Activated CD4-positive, alpha-beta T cell treated with anti-CD3 and anti-CD28 coated beads, Interleukin-2, amount 50 U/mL, for 24 hours (primary cell): ENCODE measurements around the gene VDAC2.
"Not testable (repeated sequence)": the region's sequence is repeated elsewhere in the genome, so short reads cannot be mapped to it uniquely, and the experiment has no call there.

ENCODE experiments used
- DNase-seq, 2 donors: peaks; one replicate each; pipeline ENCODE4 v3.0.0-alpha.2; 2020; ENCODE audit warnings: low read depth in 1 of 2, low spot score in 1 of 2

VDAC2 gene

GRCh38 chr10:75197906-75198305 is 12.7 kb upstream of the VDAC2 start:
- no peak for DNase-seq

- not testable (repeated sequence) for DNase-seq
These were observed 10.6 kb upstream of the VDAC2 start for GRCh38 chr10:75199949-75200348.

GRCh38 chr10:75201793-75202307 is 8.7 kb upstream of the VDAC2 start:
- DNase-seq, result no peak

GRCh38 chr10:75202321-75203045 is 8.1 kb upstream of the VDAC2 start:
- no peak for DNase-seq

GRCh38 chr10:75203046-75203620 is 7.5 kb upstream of the VDAC2 start:
- DNase-seq, result not testable (repeated sequence)

- no peak for DNase-seq
These were observed 6.9 kb upstream of the VDAC2 start for GRCh38 chr10:75203724-75204123.

- DNase-seq, result no peak
These were observed 4.7 kb upstream of the VDAC2 start for GRCh38 chr10:75205908-75206307.

- not testable (repeated sequence) for DNase-seq
These were observed 4.0 kb upstream of the VDAC2 start for GRCh38 chr10:75206638-75207037.

GRCh38 chr10:75207079-75207856 is 3.3 kb upstream of the VDAC2 start:
- DNase-seq, result no peak

GRCh38 chr10:75207857-75208144 is 2.8 kb upstream of the VDAC2 start:
- DNase-seq, result no peak

- no peak for DNase-seq
These were observed 2.4 kb upstream of the VDAC2 start for GRCh38 chr10:75208181-75208580.

- no peak for DNase-seq
These were observed 1.3 kb upstream of the VDAC2 start for GRCh38 chr10:75209086-75209920.

GRCh38 chr10:75209921-75210281 is 695 bp upstream of the VDAC2 start:
- peak; percentile 44 to 63 for DNase-seq

- DNase-seq, result peak in 1 of 2 donors; percentile 29
These were observed 553 bp downstream of the VDAC2 start for GRCh38 chr10:75211007-75211691.

GRCh38 chr10:75212343-75212742 is 1.7 kb downstream of the VDAC2 start:
- no peak for DNase-seq

GRCh38 chr10:75220274-75220673 is 9.7 kb downstream of the VDAC2 start:
- no peak for DNase-seq

- DNase-seq, result not testable (repeated sequence)
These were observed 10.9 kb downstream of the VDAC2 start for GRCh38 chr10:75221492-75221891.

- no peak for DNase-seq
These were observed 12.9 kb downstream of the VDAC2 start for GRCh38 chr10:75223507-75223906.

- DNase-seq, result no peak
These were observed 15.5 kb downstream of the VDAC2 start for GRCh38 chr10:75226095-75226494.

- DNase-seq, result no peak
These were observed 16.1 kb downstream of the VDAC2 start for GRCh38 chr10:75226656-75227055.

- no peak for DNase-seq
These were observed 17.7 kb downstream of the VDAC2 start for GRCh38 chr10:75228278-75228677.
